ENCODE results near the gene NUP214.

DNA sequence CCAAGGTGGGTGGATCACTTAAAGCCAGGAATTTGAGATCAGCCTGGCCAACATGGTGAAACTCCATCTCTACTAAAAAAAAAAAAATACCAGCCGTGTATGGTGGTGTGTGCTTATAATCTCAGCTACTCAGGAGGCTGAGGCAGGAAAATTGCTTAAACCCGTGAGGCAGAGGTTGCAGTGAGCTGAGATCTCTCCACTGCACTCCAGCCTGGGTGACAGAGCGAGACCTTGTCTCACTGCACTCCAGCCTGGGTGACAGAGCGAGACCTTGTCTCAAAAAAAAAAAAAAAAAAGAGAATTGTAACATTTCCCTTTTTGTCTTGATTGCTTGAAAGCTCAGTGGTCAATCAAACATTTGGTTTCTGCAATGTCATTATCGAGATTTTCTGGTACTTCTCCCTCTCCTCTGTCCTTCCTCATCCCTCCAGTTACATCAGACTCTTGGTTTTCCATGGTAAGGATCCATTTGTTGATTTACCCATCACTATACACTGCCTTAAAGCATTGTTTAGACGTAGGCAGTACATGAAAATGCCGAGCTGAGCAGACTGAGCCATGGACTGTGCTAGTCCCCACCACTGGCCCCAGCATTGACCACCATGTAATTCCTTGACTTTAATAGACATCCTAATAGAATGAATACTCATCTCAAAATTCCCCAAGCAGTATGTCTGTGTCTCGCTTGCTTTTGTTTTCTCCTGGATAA, 40.6 kb upstream of the NUP214 start:
- TF ChIP-seq NFRKB (IDR thresholded peaks at IDR 0.05): no peak
- TF ChIP-seq L3MBTL2 (conservative IDR thresholded peaks at IDR 0.05): no peak
- no peak for TF ChIP-seq FOXM1 (IDR thresholded peaks at IDR 0.05; ENCODE audit: borderline replicate concordance)
- no peak for TF ChIP-seq ARNT (IDR thresholded peaks at IDR 0.05)
- no peak for TF ChIP-seq FOXK2 (IDR thresholded peaks at IDR 0.05)
- TF ChIP-seq SUZ12 (IDR thresholded peaks at IDR 0.05): no peak
- TF ChIP-seq TARDBP (IDR thresholded peaks at IDR 0.05): no peak
- no peak for TF ChIP-seq FOXA1 (IDR thresholded peaks at IDR 0.05)
